ENCODE data around the gene SMG5. TPM values are rescaled to one million over a fixed set of nuclear protein-coding genes. Genes with fewer than 3 reads are reported as not detected.

Gene SMG5
- total RNA-seq, 1 donor from 2014 or later, result 57.4 TPM

DNA sequence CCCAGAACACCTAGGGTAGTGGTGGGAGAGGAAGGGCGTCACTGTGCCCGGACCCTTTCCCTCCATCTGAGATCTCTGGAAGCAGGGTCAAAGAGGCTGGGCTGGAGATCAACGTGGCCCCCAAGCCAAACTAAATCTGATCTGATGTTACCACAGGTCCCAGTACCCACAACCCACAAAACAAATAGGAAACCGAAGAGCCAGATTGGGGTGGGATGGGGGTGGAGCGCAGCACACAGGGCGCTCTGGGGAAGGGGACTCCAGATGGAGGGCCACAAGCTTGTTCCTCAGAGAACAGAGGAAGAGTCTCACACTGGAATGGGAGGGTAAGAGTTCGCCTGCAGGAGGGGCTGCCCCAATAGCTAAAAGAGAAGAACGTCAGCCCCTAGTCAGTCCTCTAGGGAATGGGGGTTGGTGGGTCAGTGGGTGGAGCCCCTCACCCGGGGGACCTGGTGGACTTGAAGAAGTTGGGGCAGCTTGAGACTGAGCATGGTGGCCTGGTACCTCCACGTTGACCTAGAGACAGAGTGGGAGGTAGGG, 36.3 kb downstream of the SMG5 start:
- FAIRE-seq, result peak; percentile 79
- H3K27me3 ChIP-seq (ENCODE audit: control insufficient read depth, insufficient read depth, low read length), result no peaks in the 10 kb centered on the region
- TF ChIP-seq, protein P1, sequence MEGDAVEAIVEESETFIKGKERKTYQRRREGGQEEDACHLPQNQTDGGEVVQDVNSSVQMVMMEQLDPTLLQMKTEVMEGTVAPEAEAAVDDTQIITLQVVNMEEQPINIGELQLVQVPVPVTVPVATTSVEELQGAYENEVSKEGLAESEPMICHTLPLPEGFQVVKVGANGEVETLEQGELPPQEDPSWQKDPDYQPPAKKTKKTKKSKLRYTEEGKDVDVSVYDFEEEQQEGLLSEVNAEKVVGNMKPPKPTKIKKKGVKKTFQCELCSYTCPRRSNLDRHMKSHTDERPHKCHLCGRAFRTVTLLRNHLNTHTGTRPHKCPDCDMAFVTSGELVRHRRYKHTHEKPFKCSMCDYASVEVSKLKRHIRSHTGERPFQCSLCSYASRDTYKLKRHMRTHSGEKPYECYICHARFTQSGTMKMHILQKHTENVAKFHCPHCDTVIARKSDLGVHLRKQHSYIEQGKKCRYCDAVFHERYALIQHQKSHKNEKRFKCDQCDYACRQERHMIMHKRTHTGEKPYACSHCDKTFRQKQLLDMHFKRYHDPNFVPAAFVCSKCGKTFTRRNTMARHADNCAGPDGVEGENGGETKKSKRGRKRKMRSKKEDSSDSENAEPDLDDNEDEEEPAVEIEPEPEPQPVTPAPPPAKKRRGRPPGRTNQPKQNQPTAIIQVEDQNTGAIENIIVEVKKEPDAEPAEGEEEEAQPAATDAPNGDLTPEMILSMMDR (IDR thresholded peaks at IDR 0.05; ENCODE audit: insufficient read depth, low read length, severe bottlenecking), result no peak
- DNase-seq (ENCODE audit: low read depth), result no peak
- peaks cover 12% of the 10 kb centered on the region for H3K36me3 ChIP-seq (ENCODE audit: control insufficient read depth, insufficient read depth, low read length)
- no peak overlapping the region for H3K4me3 ChIP-seq (ENCODE audit: low read depth, low read length)

GRCh38 chr1:156245451-156246232, 37.0 kb downstream of the SMG5 start:
- TF ChIP-seq, protein P1 (IDR thresholded peaks at IDR 0.05; ENCODE audit: insufficient read depth, low read length, severe bottlenecking), result no peak
- Histone ChIP-seq H3K4me3 (ENCODE audit: low read depth, low read length) (peak overlapping the region; percentile 11), H3K36me3 (ENCODE audit: control insufficient read depth, insufficient read depth, low read length) (peaks cover 8% of the 10 kb centered on the region), H3K27me3 (ENCODE audit: control insufficient read depth, insufficient read depth, low read length) (no peaks in the 10 kb centered on the region)
- FAIRE-seq, result no peak
- no peak for DNase-seq (ENCODE audit: low read depth)

- TF ChIP-seq, protein P1 (IDR thresholded peaks at IDR 0.05; ENCODE audit: insufficient read depth, low read length, severe bottlenecking), result no peak
- H3K4me3 ChIP-seq (ENCODE audit: low read depth, low read length), result no peak overlapping the region
- H3K27me3 ChIP-seq (ENCODE audit: control insufficient read depth, insufficient read depth, low read length), result no peaks in the 10 kb centered on the region
- no peak for FAIRE-seq
- DNase-seq (ENCODE audit: low read depth), result no peak
- H3K36me3 ChIP-seq (ENCODE audit: control insufficient read depth, insufficient read depth, low read length), result peaks cover 2% of the 10 kb centered on the region
These were observed 37.9 kb downstream of the SMG5 start for GRCh38 chr1:156244712-156245111.

GRCh38 chr1:156244126-156244525, 38.5 kb downstream of the SMG5 start:
- TF ChIP-seq, protein P1 (IDR thresholded peaks at IDR 0.05; ENCODE audit: insufficient read depth, low read length, severe bottlenecking), result no peak
- no peaks in the 10 kb centered on the region for H3K27me3 ChIP-seq (ENCODE audit: control insufficient read depth, insufficient read depth, low read length)
- DNase-seq (ENCODE audit: low read depth) (no peak), FAIRE-seq (no peak)
- no peak overlapping the region for H3K4me3 ChIP-seq (ENCODE audit: low read depth, low read length)
- H3K36me3 ChIP-seq (ENCODE audit: control insufficient read depth, insufficient read depth, low read length), result peaks cover 2% of the 10 kb centered on the region

DNA sequence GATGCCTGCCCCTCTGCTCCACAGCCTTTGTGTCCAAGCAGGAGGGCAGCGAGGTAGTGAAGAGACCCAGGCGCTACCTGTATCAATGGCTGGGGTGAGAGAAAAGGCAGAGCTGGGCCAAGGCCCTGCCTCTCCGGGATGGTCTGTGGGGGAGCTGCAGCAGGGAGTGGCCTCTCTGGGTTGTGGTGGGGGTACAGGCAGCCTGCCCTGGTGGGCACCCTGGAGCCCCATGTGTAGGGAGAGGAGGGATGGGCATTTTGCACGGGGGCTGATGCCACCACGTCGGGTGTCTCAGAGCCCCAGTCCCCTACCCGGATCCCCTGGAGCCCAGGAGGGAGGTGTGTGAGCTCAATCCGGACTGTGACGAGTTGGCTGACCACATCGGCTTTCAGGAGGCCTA, 39.9 kb downstream of the SMG5 start:
- Histone ChIP-seq H3K27me3 (ENCODE audit: control insufficient read depth, insufficient read depth, low read length) (no peaks in the 10 kb centered on the region), H3K4me3 (ENCODE audit: low read depth, low read length) (no peak overlapping the region), H3K36me3 (ENCODE audit: control insufficient read depth, insufficient read depth, low read length) (peaks cover 3% of the 10 kb centered on the region)
- TF ChIP-seq, protein P1 (IDR thresholded peaks at IDR 0.05; ENCODE audit: insufficient read depth, low read length, severe bottlenecking), result no peak
- FAIRE-seq, result no peak
- no peak for DNase-seq (ENCODE audit: low read depth)
